Activated CD8-positive, alpha-beta T cell treated with anti-CD3 and anti-CD28 coated beads, Interleukin-2, amount 10 ng/mL, durations not matched to agents 7 days and 5 days (primary cell): Measurements from ENCODE around the gene CLEC3B. TPM values are rescaled to one million over a fixed set of nuclear protein-coding genes. Genes with fewer than 3 reads are reported as not detected.

ENCODE experiments used
- ATAC-seq: fragments of 150-1000 bp; cut with Tn5 transposase; one replicate; pipeline ENCODE4 v1.10.0; 2021; ENCODE audit warnings: moderate library complexity
- CTCF ChIA-PET: fragments of 350-600 bp; sonication (Branson Sonifier 250); formaldehyde crosslinking; loops from one replicate; lab custom pipeline; 2021; ENCODE audit warnings: antibody characterized with exemption; lab: Charles Lee
- POLR2A ChIA-PET: fragments of 350-600 bp; sonication (Branson Sonifier 250); formaldehyde crosslinking; loops from one replicate; lab custom pipeline; 2021; ENCODE audit warnings: antibody characterized with exemption; lab: Charles Lee
- DNase-seq: peaks from one replicate; pipeline ENCODE4 v3.0.0-alpha.2; 2020
- H3K27ac Mint-ChIP-seq: one replicate; pipeline ENCODE4 v1.8.0; 2021; ENCODE audit warnings: mild to moderate bottlenecking, mixed read lengths
- H3K27me3 Mint-ChIP-seq: one replicate; pipeline ENCODE4 v1.8.0; 2021; ENCODE audit warnings: low read depth, mixed read lengths
- H3K36me3 Mint-ChIP-seq: one replicate; pipeline ENCODE4 v1.8.0; 2021; ENCODE audit warnings: low read depth, mixed read lengths
- H3K4me1 Mint-ChIP-seq: one replicate; pipeline ENCODE4 v1.8.0; 2021; ENCODE audit warnings: low read depth, mixed read lengths
- H3K4me3 Mint-ChIP-seq: one replicate; pipeline ENCODE4 v1.8.0; 2021; ENCODE audit warnings: mild to moderate bottlenecking, mixed read lengths
- H3K9me3 Mint-ChIP-seq: one replicate; pipeline ENCODE4 v1.8.0; 2022; ENCODE audit warnings: mixed read lengths; ENCODE audit not compliant: insufficient read depth
- total RNA-seq, 2 experiments: library from RNA; stranded (reverse); gene quantifications; one replicate each; pipeline ENCODE4 v1.2.3, GENCODE V29; 2021

The CLEC3B gene
- total RNA-seq, 2 experiments from 2014 or later, result 0.29 TPM

DNA sequence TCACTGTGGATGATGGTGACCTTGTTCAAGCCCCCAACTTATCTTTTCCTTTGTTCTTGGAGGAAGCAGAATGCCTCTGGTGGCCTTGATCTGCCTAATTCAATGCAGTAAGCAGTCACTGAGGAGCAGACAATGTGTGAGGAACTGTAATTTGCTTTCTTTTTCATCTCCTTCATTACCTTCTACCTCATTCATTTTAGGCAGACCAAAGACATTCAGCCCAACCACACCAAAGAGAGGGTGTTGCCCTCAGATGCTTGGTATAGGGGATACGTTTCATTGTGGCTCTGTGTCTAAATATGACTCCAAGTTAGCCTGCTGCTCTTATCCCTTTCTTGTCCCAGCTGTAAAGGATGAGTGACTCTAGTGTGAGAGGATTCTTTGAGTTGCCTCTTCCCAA lies 34.8 kb upstream of the CLEC3B start:
- no peaks in the 10 kb centered on the region for H3K9me3 Mint-ChIP-seq
- peak overlapping the region; percentile 80 for H3K27ac Mint-ChIP-seq
- DNase-seq (peak; percentile 51), ATAC-seq (peak; percentile 56)
- ChIA-PET POLR2A (no interaction called here), CTCF (interaction anchor here (0.9 to 8.7 kb wide), 8 partner anchors 6 to 44 kb away, joined by 3 to 52 read pairs (median 7); partner anchors contain the start of genes EXOSC7 and ZDHHC3)
- H3K36me3 Mint-ChIP-seq, result peaks cover 52% of the 10 kb centered on the region
- H3K27me3 Mint-ChIP-seq, result no peaks in the 10 kb centered on the region
- H3K4me3 Mint-ChIP-seq, result no peak overlapping the region
- H3K4me1 Mint-ChIP-seq, result peaks cover 52% of the 10 kb centered on the region

DNA sequence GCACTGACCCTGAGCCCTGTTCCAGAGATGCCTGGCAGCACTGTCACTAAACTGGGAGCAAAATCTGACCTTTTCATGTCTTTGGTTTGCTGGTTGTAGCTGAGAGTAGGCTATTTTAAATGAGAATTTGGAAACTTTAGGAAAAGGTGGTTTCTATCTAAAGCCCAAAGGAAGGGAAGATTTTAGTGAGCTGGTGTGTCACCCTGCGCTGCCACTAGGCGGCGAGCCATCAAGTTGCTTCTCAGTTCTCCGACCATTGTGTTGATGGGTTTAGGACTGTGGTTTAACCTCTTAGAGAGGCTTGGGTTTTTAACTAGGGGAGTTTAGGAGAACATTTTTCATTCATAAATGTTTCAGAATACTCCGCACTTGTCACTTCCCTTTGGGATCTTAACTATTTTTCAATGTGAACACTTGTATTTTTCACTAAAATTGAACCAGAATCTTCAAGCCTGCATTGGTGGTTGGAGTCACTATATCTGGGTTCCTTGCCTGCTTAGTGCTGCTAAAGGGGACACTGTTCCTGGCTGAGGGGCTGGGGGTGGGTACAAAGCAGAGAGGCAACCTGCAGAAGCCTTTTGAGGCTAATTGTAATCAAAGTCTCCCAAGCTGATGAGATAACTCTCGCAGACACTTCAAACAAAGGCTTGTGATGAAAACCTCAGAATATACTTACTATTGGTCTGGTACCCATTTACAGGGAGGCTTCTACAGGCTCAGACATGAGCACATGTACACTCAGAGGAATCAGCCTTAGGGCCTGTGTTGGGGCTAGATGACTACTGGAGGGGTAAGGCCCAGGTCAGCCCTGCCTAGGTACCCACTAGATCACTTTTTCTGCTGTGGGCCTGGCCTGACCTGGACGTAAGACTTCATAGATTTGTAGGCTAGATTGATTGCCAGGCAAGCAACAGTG lies 33.3 kb upstream of the CLEC3B start:
- Mint-ChIP-seq H3K4me1 (peaks cover 52% of the 10 kb centered on the region), H3K4me3 (no peak overlapping the region), H3K27me3 (no peaks in the 10 kb centered on the region), H3K9me3 (no peaks in the 10 kb centered on the region), H3K27ac (peak overlapping the region; percentile 48), H3K36me3 (peaks cover 62% of the 10 kb centered on the region)
- ChIA-PET CTCF (interaction anchor here (0.6 to 8.7 kb wide), 15 partner anchors 8 to 218 kb away, joined by 3 to 52 read pairs (median 5); partner anchors contain the start of genes EXOSC7 and ZDHHC3), POLR2A (no interaction called here)
- DNase-seq (no peak), ATAC-seq (no peak)

DNA sequence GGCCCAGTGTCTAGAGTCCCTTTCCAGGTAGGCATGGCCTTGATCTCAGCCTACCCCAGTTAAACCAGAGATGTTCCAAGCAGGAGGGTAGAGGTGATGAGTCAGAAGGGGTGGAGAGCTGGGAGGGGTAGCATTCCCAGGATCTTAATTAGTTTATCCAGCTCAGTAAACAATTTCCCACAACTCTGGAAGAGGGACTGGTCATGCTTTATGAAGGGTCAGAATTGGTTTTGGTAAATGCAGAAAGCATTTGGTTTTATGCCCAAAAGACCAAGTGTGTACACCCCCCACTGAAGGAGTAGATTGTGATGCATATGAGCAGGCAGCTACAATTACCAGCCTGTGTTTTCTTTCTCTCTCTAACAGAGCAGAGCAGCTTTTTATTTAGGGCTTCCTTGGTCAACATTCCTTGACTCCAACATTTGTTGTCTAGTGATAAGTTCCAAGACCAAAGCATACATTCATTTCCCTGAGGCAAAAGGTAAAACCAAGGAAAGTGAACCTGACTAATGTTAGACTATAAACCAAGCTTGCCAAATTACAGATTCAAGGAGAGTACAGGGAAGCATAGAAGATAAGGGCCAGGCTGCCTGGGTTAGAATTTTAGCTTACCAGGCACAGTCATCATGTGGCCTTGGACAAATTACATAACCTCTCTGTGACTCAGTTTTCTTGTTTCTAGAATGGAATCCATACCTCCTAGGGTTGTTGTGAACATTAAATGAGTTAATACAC lies 32.5 kb upstream of the CLEC3B start:
- CTCF ChIA-PET, result interaction anchor here (1.0 to 8.7 kb wide), 11 partner anchors 8 to 666 kb away, joined by 3 to 52 read pairs (median 6); partner anchors contain the start of genes EXOSC7 and ZDHHC3
- peaks cover 49% of the 10 kb centered on the region for H3K4me1 Mint-ChIP-seq
- peak overlapping the region; percentile 48 for H3K27ac Mint-ChIP-seq
- ATAC-seq, result no peak
- H3K36me3 Mint-ChIP-seq, result peaks cover 66% of the 10 kb centered on the region
- DNase-seq, result no peak
- H3K27me3 Mint-ChIP-seq, result no peaks in the 10 kb centered on the region
- H3K4me3 Mint-ChIP-seq, result no peak overlapping the region
- POLR2A ChIA-PET, result interaction anchor here (0.6 to 0.7 kb wide), 2 partner anchors 277 to 887 kb away, joined by 3 to 4 read pairs; no protein-coding TSS in a partner anchor
- H3K9me3 Mint-ChIP-seq, result no peaks in the 10 kb centered on the region

DNA sequence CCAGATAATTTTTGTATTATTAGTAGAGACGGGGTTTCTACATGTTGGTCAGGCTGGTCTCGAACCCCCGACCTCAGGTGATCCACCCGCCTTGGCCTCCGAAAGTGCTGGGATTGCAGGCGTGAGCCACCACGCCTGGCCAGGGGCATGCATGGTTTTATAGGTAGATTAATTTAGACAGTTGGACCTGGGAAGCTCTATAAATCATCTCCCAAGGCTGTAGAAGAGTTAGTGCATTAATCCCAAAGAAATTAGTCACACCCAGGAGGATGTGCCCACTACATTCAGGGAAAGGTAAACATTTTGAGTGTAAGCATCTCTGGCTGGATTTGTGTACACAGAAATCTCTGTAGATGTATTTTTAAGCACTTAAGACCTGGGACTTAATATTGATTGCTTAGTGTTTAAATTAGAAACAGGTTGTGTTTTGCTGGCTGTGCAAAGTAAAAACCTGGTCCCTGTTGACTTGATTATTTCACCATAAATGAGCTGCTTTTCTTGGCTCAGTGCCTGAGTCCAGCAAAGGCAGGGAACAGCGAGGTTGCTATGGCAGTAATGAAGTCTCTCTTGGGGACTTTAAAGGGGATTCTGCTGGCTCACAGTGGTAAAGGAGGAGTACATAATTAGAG lies 30.8 kb upstream of the CLEC3B start:
- ATAC-seq (no peak), DNase-seq (no peak)
- CTCF ChIA-PET, result interaction anchor here (1.1 to 8.7 kb wide), 3 partner anchors 10 to 23 kb away, joined by 3 to 52 read pairs (median 4); no protein-coding TSS in a partner anchor
- Mint-ChIP-seq H3K27ac (no peak overlapping the region), H3K4me1 (peaks cover 43% of the 10 kb centered on the region), H3K4me3 (no peak overlapping the region), H3K9me3 (no peaks in the 10 kb centered on the region), H3K27me3 (no peaks in the 10 kb centered on the region), H3K36me3 (peaks cover 75% of the 10 kb centered on the region)
- POLR2A ChIA-PET, result no interaction called here

DNA sequence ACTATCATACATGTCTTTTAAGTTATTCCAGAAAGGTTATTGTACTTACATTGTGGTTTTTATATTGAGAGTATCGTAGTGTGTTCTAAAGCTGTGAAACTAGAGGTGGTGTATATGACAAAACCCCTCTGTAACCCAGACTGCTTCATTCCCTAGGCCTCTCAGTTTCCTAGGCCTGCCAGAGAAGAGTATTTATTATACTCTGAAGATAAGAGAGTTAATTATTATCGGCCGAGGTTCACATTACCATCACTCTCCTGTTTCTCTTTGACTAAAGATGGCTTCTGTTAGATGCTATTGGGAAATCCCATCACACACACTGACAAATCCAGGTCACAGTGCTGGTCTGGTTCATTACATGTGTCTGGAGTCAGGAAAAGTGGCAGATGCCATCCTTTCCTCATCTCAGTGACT lies 29.5 kb upstream of the CLEC3B start:
- Mint-ChIP-seq H3K27me3 (no peaks in the 10 kb centered on the region), H3K36me3 (peaks cover 70% of the 10 kb centered on the region), H3K27ac (peak overlapping the region; percentile 44), H3K4me3 (no peak overlapping the region), H3K4me1 (peaks cover 37% of the 10 kb centered on the region), H3K9me3 (no peaks in the 10 kb centered on the region)
- ChIA-PET CTCF (interaction anchor here (8.7 kb wide), 1 partner anchor 11 kb away, joined by 52 read pairs; no protein-coding TSS in a partner anchor), POLR2A (no interaction called here)
- no peak for ATAC-seq
- DNase-seq, result no peak

DNA sequence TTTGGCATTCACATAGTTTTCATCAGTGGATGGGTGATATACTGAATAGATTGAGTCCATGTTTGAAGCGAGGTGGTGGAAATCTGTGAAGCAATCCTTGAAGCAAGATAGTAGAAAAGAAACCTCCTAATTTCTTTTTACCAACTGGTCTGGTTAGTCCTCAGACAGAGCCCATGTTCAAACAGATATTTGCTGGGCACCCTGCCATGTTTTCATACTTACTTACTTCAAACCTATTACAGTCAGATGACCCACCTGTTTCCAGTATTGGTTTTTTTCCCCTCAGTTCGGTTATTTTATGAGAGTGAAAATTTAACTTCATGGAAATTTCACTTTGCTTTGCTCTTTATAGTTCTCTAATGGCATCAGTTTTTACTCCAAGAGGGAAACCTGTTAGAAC lies 26.3 kb upstream of the CLEC3B start:
- ChIA-PET POLR2A (interaction anchor here (1.1 kb wide), 1 partner anchor 24 kb away, joined by 3 read pairs; no protein-coding TSS in a partner anchor), CTCF (interaction anchor here (8.7 kb wide), 1 partner anchor 15 kb away, joined by 52 read pairs; no protein-coding TSS in a partner anchor)
- DNase-seq (no peak), ATAC-seq (no peak)
- Mint-ChIP-seq H3K9me3 (peaks cover 3% of the 10 kb centered on the region), H3K36me3 (peaks cover 73% of the 10 kb centered on the region), H3K4me1 (peaks cover 27% of the 10 kb centered on the region), H3K4me3 (no peak overlapping the region), H3K27ac (no peak overlapping the region), H3K27me3 (no peaks in the 10 kb centered on the region)

DNA sequence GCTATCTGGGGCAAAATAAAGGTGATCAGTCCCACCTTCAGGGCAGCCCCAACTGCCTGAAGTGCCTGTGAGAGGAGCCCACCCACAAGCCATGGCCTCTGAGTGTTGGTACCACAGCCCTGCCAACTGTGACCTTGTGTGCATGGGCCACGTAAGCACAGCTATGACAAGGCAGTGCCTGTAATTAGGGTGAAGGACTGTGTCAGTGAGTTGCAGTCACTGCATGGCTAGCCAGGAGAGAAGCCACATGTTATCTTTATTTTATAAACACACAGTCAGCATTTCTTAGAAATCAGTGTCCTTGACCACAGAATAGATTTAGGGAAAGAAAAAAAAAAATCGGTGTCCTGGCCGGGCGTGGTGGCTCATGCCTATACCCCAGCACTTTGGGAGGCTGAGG lies 25.3 kb upstream of the CLEC3B start:
- DNase-seq, result no peak
- Mint-ChIP-seq H3K27ac (peak overlapping the region; percentile 46), H3K36me3 (peaks cover 78% of the 10 kb centered on the region), H3K9me3 (peaks cover 10% of the 10 kb centered on the region), H3K4me1 (peaks cover 30% of the 10 kb centered on the region), H3K27me3 (no peaks in the 10 kb centered on the region), H3K4me3 (no peak overlapping the region)
- CTCF ChIA-PET, result interaction anchor here (1.1 to 1.5 kb wide), 3 partner anchors 9 to 16 kb away, joined by 3 to 8 read pairs (median 5); no protein-coding TSS in a partner anchor
- POLR2A ChIA-PET, result interaction anchor here (1.1 kb wide), 1 partner anchor 23 kb away, joined by 3 read pairs; no protein-coding TSS in a partner anchor
- ATAC-seq, result no peak

DNA sequence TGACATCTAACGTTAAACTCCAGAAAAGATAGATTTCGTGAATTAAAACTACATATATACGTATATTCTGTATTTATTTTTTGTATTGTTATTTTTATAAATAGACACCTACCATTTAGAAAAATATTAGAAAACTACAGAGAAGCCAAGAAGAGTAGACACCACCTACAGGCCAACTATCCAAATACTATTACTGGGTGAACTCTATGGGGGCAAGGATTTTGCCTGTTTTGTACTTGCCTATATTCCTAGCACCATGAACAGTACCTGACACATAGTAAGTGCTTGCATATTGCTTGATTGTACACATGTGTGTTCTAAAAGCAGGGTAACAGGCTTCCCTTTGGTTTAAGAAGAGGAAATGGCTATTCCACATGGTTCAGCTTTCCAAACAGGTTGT lies 24.4 kb upstream of the CLEC3B start:
- H3K36me3 Mint-ChIP-seq, result peaks cover 71% of the 10 kb centered on the region
- ChIA-PET POLR2A (no interaction called here), CTCF (interaction anchor here (1.0 to 2.1 kb wide), 5 partner anchors 9 to 35 kb away, joined by 3 to 12 read pairs (median 5); no protein-coding TSS in a partner anchor)
- H3K4me1 Mint-ChIP-seq, result peaks cover 26% of the 10 kb centered on the region
- H3K27me3 Mint-ChIP-seq, result no peaks in the 10 kb centered on the region
- H3K4me3 Mint-ChIP-seq, result no peak overlapping the region
- ATAC-seq (no peak), DNase-seq (no peak)
- H3K9me3 Mint-ChIP-seq, result peaks cover 10% of the 10 kb centered on the region
- H3K27ac Mint-ChIP-seq, result no peak overlapping the region

DNA sequence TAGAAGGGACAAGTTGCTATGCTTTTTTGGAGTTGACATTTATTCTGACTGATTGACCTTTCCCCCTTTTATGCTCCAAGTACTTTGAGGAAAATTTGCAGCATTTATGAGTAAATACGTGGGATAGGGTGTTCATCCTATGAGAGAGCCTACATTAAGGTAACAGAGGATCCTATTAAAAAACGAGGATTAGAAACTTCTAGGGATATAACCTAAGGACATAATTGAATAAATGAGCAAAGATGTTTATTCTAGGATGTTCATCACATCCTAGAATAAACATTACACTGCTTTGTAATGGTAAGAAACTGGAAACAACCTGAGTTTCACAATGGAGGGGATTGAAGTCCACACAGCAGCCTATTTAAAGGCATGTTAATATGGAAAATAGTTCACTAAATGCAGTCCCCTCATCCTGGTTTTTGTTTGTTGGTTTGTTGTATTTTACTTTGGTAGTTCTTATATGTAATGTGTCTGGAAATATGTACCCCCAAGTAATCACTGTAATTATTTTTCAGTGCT lies 23.9 kb upstream of the CLEC3B start:
- H3K27me3 Mint-ChIP-seq, result no peaks in the 10 kb centered on the region
- no peak overlapping the region for H3K27ac Mint-ChIP-seq
- peaks cover 10% of the 10 kb centered on the region for H3K9me3 Mint-ChIP-seq
- DNase-seq (no peak), ATAC-seq (no peak)
- H3K4me3 Mint-ChIP-seq, result no peak overlapping the region
- H3K4me1 Mint-ChIP-seq, result peaks cover 31% of the 10 kb centered on the region
- ChIA-PET CTCF (interaction anchor here (1.0 to 2.1 kb wide), 4 partner anchors 9 to 35 kb away, joined by 3 to 12 read pairs (median 4); no protein-coding TSS in a partner anchor), POLR2A (no interaction called here)
- peaks cover 71% of the 10 kb centered on the region for H3K36me3 Mint-ChIP-seq

DNA sequence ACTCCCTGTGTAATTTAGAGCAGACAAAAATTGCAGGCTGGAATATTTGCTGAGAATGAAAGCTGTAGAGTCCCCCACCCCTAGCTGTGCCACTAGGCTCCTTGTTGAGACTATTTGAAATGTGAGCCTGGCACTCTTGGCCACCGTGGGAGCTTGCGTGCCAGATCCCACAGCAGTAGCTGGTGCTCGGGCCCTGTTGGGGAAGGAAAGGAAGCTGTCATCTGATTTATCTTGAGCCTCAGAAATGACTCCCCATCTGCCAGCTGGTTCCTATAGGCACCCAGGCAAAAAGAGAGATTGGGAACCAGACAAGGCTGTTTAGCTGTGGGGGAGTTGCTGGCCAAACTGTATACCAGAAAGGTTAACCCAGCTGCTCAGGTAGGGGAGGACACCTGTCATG lies 23.4 kb upstream of the CLEC3B start:
- DNase-seq (no peak), ATAC-seq (no peak)
- Mint-ChIP-seq H3K36me3 (peaks cover 73% of the 10 kb centered on the region), H3K9me3 (peaks cover 10% of the 10 kb centered on the region), H3K4me3 (no peak overlapping the region), H3K27me3 (no peaks in the 10 kb centered on the region), H3K4me1 (peaks cover 31% of the 10 kb centered on the region), H3K27ac (no peak overlapping the region)
- ChIA-PET CTCF (interaction anchor here (1.0 to 2.1 kb wide), 3 partner anchors 10 to 34 kb away, joined by 4 to 12 read pairs (median 4); no protein-coding TSS in a partner anchor), POLR2A (no interaction called here)
